ENCODE data around the gene TENT4A. TPM values are rescaled to one million over a fixed set of nuclear protein-coding genes. Genes with fewer than 3 reads are reported as not detected.

TENT4A gene
- total RNA-seq, 4 donors from 2014 or later = 20.9 to 70.3 (median 28.1) TPM

DNA sequence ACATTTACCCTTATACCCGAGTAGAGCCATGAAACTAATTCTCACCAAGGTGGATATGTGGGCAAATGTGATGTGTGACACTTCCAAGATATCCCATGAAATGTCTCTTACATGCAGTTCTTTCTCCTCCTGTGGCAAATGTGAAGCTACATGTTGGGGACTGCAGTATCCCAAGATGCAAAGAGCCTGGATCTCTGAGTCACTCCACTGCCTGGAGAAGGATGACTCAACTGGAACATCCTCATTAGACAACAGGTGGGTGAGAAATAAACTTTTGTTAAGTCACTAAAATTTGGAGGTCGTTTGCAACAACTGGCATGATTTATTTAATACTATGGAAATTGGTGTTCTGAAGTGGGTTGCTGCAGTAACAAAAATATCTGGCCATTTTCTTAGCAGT lies 36.5 kb upstream of the TENT4A start:
- 47 to 69% methylated on average over 2 of the region's 2 CpGs for WGBS, 2 donors (ENCODE audit: low coverage in 1 of 2)

DNA sequence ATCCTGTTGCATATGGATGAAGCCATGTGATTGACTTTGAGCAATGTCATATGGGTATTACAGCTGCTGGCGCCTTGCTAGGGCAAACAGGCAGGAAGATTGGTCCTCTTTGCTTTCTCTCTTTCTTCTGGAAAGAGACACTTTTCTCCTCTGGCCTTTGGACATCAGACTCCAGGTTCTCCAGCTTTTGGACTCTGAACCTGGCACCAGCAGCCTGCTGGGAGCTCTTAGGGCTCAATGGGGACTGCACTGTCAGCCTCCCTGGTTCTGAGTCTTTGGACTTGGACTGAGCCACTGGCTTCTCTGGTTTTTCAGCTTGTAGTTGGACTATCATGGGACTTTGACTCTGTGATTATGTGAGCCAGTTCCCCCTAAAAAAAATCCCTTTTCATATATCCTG lies 34.8 kb upstream of the TENT4A start:
- Histone ChIP-seq H3K27ac (no peak overlapping the region), H3K4me3 (no peak overlapping the region), H3K4me1 (no peaks in the 10 kb centered on the region), H3K36me3 (no peaks in the 10 kb centered on the region), H3K9me3 (no peaks in the 10 kb centered on the region), H3K27me3 (no peaks in the 10 kb centered on the region)
- in situ Hi-C loops (cut with MboI; ENCODE audit: low pct_ligation_motif_present in 1 of 4, low pct_unique_long_range_greater_than_20kb in 1 of 4, low sequenced_read_pairs in 3 of 4) (no loop called here), intact Hi-C loops (cut with DNase I; ENCODE audit: low total_unique reads) (no loop called here)
- TF ChIP-seq, protein P1, sequence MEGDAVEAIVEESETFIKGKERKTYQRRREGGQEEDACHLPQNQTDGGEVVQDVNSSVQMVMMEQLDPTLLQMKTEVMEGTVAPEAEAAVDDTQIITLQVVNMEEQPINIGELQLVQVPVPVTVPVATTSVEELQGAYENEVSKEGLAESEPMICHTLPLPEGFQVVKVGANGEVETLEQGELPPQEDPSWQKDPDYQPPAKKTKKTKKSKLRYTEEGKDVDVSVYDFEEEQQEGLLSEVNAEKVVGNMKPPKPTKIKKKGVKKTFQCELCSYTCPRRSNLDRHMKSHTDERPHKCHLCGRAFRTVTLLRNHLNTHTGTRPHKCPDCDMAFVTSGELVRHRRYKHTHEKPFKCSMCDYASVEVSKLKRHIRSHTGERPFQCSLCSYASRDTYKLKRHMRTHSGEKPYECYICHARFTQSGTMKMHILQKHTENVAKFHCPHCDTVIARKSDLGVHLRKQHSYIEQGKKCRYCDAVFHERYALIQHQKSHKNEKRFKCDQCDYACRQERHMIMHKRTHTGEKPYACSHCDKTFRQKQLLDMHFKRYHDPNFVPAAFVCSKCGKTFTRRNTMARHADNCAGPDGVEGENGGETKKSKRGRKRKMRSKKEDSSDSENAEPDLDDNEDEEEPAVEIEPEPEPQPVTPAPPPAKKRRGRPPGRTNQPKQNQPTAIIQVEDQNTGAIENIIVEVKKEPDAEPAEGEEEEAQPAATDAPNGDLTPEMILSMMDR (IDR thresholded peaks at IDR 0.05) = no peak
- no peak for DNase-seq
- WGBS, 2 donors (ENCODE audit: low coverage in 1 of 2) = 87% methylated on average over 1 of the region's 1 CpG; no CpG with 5 or more reads in 1 of the 2 donors

More for the DNA sequence above, 36.5 kb upstream of the TENT4A start:
- TF ChIP-seq, protein P1 (IDR thresholded peaks at IDR 0.05) = no peak
- no peak for TF ChIP-seq POLR2AphosphoS5 (IDR thresholded peaks at IDR 0.05)
- no peak for TF ChIP-seq EP300 (IDR thresholded peaks at IDR 0.05; ENCODE audit: low read depth)
- Histone ChIP-seq H3K27me3 (no peaks in the 10 kb centered on the region), H3K4me3 (no peak overlapping the region), H3K36me3 (no peaks in the 10 kb centered on the region), H3K9me3 (no peaks in the 10 kb centered on the region), H3K27ac (no peak overlapping the region), H3K4me1 (no peaks in the 10 kb centered on the region)
- DNase-seq = no peak
- in situ Hi-C loops (cut with MboI; ENCODE audit: low pct_ligation_motif_present in 1 of 4, low pct_unique_long_range_greater_than_20kb in 1 of 4, low sequenced_read_pairs in 3 of 4) (no loop called here), intact Hi-C loops (cut with DNase I; ENCODE audit: low total_unique reads) (no loop called here)

DNA sequence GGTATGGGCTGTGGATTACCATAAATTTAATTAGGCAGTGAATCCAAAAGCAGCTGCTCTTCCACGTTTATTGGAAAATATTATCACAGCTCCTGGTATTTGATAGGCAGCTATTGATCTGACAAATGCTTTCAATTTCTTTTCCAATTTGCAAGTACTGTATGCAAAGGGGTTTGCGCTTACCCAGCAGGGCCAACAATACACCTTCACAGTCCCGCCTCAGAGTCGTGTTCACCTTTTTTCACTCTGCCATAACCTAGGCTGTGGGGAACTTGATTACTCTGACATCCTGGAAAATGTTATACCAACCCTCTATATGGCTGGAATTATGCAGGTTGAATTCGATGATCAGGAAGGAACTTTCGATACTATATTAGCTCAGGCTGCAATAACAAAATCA lies 32.3 kb upstream of the TENT4A start:
- Histone ChIP-seq H3K4me1 (no peaks in the 10 kb centered on the region), H3K4me3 (no peak overlapping the region), H3K27me3 (peaks cover 2% of the 10 kb centered on the region), H3K36me3 (no peaks in the 10 kb centered on the region), H3K27ac (no peak overlapping the region), H3K9me3 (no peaks in the 10 kb centered on the region)
- intact Hi-C loops (cut with DNase I; ENCODE audit: low total_unique reads) = no loop called here
- in situ Hi-C loops (cut with MboI; ENCODE audit: low pct_ligation_motif_present in 1 of 4, low pct_unique_long_range_greater_than_20kb in 1 of 4, low sequenced_read_pairs in 3 of 4) = no loop called here
- no peak for DNase-seq
- WGBS, 2 donors (ENCODE audit: low coverage in 1 of 2) = 33 to 64% methylated on average over 1 to 6 of the region's 6 CpGs
- TF ChIP-seq POLR2AphosphoS5 (IDR thresholded peaks at IDR 0.05) (no peak), EP300 (IDR thresholded peaks at IDR 0.05; ENCODE audit: low read depth) (no peak), POLR2A (IDR thresholded peaks at IDR 0.05) (no peak)
- TF ChIP-seq, protein P1 (IDR thresholded peaks at IDR 0.05) = no peak

DNA sequence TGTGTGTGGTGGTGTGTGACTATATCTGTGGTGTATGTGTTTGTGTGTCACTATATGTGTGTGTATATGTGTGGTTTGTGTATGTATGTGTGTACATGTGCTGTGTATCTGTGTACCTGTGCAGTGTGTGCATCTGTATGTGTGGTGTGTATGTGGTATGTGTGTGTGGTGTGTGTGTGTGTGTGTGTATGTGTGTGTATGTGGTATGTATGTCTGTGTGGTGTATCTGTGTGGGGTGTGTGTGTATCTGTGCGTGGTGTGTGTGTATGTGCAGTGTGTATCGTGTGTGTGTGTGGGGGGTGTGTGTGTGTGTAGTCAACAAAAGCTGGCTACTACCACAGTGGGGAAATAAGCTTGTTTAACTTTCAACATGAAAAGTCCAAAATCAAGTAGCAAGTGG lies 31.6 kb upstream of the TENT4A start:
- DNase-seq = no peak
- Histone ChIP-seq H3K27me3 (peaks cover 7% of the 10 kb centered on the region), H3K4me1 (no peaks in the 10 kb centered on the region), H3K4me3 (no peak overlapping the region), H3K36me3 (no peaks in the 10 kb centered on the region), H3K9me3 (no peaks in the 10 kb centered on the region), H3K27ac (no peak overlapping the region)
- intact Hi-C loops (cut with DNase I; ENCODE audit: low total_unique reads) = no loop called here
- WGBS, 2 donors (ENCODE audit: low coverage in 1 of 2) = 44 to 82% methylated on average over 2 of the region's 2 CpGs
- in situ Hi-C loops (cut with MboI; ENCODE audit: low pct_ligation_motif_present in 1 of 4, low pct_unique_long_range_greater_than_20kb in 1 of 4, low sequenced_read_pairs in 3 of 4) = no loop called here
- TF ChIP-seq POLR2AphosphoS5 (IDR thresholded peaks at IDR 0.05) = no peak
- TF ChIP-seq, protein P1 (IDR thresholded peaks at IDR 0.05) = no peak
- no peak for TF ChIP-seq POLR2A (IDR thresholded peaks at IDR 0.05)
- no peak for TF ChIP-seq EP300 (IDR thresholded peaks at IDR 0.05; ENCODE audit: low read depth)
